HG02884 (cell line): Measurements from ENCODE around the gene GINS2.

ENCODE experiments used
- ATAC-seq: cut with Tn5 transposase; IDR thresholded peaks from one replicate; pipeline ENCODE4 v1.9.1; 2021; ENCODE audit warnings: mild to moderate bottlenecking, moderate library complexity; ENCODE audit not compliant: unreplicated experiment

GINS2 gene

DNA sequence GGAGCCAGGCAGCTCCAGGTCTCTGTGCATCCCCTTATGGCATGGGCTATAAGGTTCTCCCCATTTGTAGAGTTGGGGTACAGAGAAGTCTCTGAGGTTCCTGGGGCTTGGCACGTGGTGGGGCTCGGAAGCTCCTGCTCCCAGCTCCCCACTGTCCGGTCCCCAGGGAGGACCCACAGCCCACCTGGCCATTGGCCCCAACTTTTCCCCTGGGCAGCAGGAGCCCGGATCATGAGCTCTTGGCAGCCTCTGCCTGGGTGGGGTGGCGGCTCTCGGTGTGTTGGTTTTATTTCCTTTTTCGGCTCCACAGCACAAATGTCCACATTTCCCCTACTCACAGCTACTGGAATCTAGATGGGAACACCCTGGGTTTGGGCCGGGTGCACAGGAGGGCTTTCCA is 45.1 kb downstream of the GINS2 start:
- no peak for ATAC-seq

DNA sequence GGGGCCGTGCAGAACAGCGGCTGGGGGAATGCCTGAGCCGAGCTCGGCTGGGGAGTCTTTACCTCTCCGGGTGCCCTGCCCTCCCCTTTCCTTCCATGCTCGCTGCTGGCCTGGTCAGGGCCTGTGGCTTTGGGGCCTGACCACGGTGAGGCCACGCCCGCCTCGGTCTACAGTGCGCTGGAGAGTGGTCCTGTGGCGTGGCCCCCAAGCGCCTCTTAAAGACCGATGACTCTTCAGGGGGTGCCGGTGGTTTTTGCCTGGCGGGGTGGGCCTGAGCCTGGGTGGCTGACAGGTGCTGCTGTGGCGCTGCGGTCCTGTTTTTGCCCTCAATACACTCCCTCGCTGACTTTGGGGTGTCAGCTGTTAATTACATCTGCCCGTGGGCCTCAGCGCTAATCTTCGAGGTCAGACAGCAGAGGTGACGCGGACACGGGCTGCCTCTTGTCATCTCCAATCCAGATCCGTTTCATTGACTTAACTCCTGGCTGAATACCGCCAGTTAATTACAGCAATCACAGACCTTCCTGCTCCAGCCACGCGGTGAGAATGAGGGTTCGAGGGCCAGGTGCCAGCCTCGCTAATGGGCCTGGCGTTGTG is 45.9 kb downstream of the GINS2 start:
- no peak for ATAC-seq

- no peak for ATAC-seq
Measured at GRCh38 chr16:85641776-85642176, 47.0 kb downstream of the GINS2 start.

DNA sequence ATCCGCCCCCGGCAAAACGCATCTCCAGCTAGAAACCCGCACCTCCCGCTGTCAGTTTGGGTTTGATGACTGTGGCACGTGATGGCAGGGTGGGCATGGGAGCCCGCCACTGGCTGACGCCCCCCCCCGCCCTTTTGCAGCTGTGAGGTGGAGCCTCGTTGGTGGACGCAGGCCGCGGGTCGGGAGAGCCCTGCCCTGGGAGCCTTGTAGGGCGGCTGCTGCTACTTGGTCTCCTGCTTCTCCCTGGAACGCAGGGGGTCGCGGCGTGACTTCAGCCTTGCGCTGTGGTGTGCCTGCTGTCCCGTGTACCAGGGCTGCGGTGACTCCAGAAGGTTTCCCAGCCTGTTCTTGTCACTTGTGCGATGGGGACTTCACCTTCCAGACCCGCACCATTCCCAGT is 47.4 kb downstream of the GINS2 start:
- no peak for ATAC-seq

GRCh38 chr16:85640585-85640984 is 48.2 kb downstream of the GINS2 start:
- ATAC-seq: no peak

DNA sequence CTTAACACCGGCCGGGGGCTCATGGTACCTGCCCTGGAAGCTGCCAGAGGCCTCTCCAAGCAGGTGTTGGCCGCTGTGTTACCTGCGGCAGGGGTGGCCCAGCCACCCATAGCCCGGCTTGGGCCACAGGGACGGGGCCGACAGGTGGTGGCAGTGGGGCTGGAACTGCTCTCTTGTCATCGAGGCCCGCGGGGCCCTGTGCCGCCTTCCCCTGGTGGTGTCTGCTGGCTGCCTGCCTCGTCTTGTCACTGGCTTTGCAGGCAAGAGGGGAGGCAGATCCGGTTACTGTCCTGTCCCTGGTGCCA is 48.5 kb downstream of the GINS2 start:
- no peak for ATAC-seq

- no peak for ATAC-seq
Measured at GRCh38 chr16:85639529-85640253, 49.1 kb downstream of the GINS2 start.

GRCh38 chr16:85638695-85639409 is 49.9 kb downstream of the GINS2 start:
- no peak for ATAC-seq

DNA sequence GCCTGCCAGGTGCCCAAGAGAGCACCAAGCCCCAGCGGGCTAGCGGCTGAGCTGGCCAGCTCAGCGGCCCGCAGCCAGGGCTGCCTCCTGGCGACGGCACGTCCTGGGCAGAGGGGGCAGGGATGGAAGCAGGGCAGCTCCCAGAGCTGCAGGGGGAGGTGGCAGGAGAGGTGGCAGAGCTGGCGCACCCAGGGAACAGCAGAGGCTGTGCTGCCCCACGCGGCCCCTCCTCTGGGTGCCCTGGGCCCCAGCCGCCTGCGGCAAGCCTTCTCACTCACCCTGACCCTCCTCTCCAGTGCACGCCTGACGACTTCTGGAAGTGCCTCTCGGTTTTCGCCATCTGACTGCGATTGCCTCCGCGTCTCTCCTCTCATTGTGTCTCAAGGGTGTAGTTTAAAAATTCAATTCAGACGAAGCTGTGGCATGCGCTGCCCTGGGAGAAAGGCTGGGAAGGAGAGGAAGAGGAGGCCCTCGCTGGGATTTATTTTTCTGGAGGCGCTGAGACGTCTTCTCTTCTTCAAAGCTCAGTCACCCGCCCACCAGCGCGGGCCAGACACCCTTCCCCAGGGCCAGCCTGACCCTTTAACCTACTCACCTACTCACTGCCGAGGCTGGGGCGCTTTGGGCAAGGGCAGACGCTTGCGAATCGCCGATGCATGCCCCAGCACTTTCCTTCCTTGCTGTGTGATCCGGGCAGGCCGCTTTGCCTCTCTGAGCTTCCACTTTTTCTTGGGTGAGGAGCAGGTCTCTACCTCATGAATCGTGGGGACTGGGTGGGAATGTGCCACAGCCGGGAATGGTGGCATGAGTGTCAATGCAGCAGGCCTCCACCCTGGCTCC is 50.7 kb downstream of the GINS2 start:
- no peak for ATAC-seq

DNA sequence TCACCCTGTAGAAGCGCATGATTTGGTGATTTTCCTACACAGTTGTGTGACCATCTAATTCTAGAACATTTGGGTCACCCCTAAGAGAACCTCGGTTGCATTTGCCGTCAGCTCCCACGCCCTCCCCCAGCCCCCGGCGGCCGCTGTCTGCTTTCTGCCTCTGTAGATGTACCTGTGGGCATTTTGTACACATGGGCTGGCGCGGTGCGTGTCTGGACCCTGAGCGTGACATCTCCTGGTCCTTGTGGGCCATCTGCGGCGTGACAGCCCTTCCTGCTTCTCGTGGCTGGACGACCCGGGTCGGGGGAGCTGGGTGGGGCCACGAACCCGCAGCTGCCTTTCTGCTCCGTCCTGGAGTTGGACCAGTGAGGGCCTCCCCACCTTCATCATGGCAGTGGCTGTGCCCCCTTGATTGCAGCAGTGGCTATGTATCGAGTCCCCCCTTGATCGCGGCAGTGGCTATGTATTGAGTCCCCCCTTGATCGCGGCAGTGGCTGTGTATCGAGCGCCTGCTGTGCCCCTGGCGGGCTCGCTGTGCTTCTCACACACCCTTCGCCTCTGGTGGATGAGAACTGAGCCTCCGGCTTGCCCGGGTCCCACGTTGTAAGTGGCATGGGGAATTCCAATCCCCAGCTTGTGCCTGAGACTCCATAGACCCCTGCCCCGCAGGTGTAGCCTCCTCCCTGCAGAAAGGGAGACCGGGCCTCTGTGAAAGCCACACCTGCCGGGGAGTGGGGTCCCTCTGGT is 51.5 kb downstream of the GINS2 start:
- ATAC-seq: no peak

DNA sequence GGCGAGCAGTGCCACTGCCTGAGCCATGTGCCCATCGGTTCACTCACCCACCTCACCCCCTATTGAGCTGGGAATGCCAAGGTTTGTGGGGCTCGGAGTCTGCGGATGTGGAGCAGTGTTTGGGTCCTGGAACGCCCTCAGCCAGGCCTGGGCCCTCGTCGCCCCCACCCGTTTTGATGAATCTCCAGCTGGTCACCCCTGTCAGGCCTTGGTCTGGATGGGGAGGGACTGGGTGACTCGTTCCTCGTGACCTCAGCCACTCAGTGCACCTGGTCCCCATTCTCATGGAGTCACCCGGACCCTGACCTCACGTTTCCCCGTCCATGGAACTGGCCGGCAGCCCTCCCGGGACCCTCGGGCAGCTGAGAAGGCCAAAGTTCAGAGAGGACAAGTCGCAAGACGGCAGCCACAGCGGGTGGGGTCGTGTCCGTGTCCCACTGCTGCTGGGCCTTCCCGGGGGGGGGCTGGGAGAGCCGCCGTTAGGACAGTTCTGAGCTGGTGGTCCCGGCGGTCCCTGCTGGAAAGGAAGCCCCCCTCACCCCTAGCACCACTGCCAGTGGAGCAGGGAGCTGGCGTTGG is 52.4 kb downstream of the GINS2 start:
- no peak for ATAC-seq

DNA sequence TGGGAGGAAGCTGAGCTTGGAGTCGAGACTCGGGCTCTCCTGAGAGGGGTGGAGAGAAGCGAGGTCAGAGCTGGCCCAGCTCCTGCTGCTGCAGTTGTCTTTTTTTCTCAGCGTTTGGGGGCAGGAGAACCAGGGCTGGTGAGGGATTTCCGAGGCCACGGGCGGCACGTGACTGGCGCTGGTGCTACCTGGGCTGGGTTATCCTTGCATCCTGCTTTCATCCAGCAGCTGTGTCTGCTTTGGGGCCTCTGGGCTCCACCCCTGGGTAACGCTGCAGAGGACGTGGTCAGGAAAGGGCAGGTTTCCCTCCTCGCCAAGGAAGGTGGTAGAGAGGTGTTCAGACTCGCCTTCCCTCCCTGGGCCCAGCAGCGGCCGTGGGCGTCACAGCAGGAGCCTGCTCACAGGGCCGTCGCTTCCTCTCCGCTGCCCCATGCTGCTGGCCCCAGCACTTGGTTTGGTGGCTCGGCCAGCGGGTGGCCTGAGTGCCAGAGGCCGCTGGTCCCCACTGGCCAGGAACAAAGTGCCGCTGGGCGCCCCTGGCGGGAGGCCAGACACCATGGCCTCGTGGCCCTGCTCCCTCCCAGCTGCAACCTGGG is 53.1 kb downstream of the GINS2 start:
- no peak for ATAC-seq

DNA sequence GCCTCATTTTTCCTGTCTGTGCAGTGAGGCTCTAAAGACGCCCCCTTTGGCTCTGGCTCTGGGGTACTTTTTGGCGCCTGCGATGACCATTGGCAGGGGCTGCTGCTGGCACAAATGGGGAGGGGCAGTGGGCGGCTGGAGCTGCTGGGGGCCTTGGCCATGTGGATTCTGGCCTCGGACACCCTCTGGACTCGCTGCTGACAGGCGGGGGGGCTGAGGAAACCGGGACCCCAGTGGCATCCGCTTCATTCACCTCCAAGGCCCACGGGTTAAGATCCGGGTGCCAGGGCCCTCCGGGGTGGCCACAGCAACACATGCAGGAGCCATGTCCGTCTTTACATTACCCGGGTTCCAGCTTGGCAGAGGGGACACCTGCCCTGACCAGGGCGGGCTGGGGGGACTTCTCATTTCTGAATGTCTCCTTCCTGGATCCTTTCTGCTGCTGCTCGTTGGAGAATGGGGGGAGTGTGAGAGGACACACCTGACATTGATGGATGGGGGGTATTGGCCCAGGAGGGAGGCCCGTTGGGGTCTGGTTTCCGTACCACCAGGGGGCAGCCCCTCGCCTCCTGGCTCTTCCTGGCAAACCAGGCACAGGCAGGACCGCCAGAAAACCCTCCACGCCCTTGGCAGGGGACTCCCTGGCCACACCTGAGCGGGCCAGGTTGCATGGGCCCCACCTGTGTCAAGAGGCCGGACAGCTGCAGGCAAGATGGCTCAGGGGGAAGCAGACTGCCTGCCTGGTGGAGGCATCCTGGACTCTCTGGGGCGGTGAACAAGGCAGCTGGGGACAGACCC is 53.8 kb downstream of the GINS2 start:
- no peak for ATAC-seq

GRCh38 chr16:85633888-85634287 is 54.9 kb downstream of the GINS2 start:
- no peak for ATAC-seq

GRCh38 chr16:85633438-85633743 is 55.4 kb downstream of the GINS2 start:
- no peak for ATAC-seq

DNA sequence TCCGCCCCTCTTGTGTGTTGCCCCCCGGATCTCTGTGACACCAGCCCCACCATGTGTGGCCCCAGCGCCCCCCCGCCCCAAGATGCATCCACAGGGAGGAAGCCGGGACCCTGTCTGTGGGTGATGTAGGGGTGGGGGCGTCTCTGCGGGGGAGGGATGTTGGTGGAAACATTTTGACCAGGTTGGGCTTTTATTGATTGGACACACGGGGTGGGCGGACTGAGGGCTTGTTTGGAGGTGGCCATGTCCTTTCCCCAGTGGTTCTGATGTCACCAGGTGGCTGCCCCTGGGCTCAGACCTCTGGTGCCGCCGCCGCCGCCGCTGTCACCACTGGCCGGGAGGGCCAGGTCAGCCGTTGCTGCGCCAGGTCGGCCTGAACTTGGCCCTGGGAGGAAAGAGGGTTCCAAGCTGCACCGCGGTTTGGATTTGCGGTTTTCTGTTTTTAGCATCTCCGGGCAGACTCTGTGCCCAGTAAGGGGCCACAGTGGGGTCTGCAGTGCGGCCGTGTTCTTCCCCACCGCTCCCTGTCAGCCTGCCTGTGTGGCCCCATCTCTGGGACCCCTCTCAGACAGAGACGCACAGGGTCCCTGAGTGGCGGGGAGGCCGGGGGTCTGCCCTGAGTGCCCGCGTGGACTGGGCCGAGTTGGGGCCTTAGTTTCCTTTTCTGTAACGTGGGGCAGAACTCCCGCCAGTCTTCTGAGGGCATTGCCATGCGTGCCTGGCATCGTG is 55.9 kb downstream of the GINS2 start:
- no peak for ATAC-seq

DNA sequence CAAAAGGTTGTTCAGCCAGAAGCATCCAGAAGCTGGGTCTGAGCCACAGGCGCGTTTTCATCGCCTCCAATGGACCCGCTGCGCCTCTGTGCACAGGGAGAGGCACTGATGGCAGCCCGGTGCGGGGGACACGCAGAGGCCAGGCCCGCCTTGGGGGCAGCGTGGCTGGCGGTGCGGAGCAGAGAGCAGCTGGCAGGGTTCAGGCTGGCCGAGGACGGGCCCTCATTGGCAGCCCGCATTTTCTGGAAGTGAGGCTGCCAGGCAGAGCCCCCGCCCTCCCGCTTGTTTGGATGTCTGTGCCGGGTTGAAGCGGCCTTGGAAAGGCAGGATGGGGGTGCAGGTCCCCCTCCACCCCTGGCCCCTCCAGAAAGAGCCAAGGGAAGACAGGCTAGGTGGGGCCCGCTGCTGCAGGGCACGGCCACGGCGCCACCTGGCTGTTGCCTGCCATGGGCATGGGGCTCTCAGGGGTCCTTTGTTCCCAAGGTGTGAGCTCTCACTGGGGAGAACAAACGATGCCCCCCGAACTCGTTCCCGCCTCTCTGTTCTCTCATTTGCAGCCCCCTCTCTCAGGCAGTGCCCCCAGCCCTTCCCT is 56.9 kb downstream of the GINS2 start:
- ATAC-seq: no peak

DNA sequence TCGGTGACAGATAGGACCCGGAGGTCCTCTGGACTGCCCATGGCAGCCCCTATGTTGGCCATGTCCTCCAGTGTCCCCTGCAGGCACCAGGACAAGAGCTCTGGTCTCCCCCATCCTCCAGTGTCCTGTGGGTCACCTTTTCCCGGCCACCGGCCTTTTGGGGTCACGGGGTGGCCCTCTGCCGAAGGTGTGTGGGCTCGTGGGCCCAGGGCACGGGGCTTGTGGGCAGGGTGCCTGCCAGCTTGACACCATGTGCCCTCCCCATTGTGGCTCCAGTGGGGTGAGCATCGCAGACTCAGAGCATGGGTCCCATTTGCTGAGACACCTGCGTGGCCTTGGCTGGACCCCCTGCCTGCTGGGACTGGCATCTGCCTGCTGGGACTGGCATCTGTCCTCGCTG is 57.5 kb downstream of the GINS2 start:
- no peak for ATAC-seq
